ENCODE measurements around the gene TMEM225B.
A peak's percentile ranks its signal among the peaks of the same experiment; 100 is the strongest.
"Not testable (repeated sequence)": the region's sequence is repeated elsewhere in the genome, so short reads cannot be mapped to it uniquely, and the experiment has no call there.

The TMEM225B gene

GRCh38 chr7:99579281-99579955 lies 18.6 kb upstream of the TMEM225B start:
- ATAC-seq (no peak), DNase-seq (no peak)

- peak; percentile 76 for ATAC-seq
- peak; percentile 69 for DNase-seq
Measured at GRCh38 chr7:99579956-99580777, 17.9 kb upstream of the TMEM225B start.

- not testable (repeated sequence) for ATAC-seq
Measured at GRCh38 chr7:99580778-99581332, 17.2 kb upstream of the TMEM225B start.

GRCh38 chr7:99588868-99589267 lies 9.2 kb upstream of the TMEM225B start:
- no peak for DNase-seq
- ATAC-seq: peak; percentile 27

More at GRCh38 chr7:99580778-99581332, 17.2 kb upstream of the TMEM225B start:
- not testable (repeated sequence) for DNase-seq

- DNase-seq (no peak), ATAC-seq (peak; percentile 58)
Measured at GRCh38 chr7:99594948-99595745, 2.9 kb upstream of the TMEM225B start.

GRCh38 chr7:99596408-99596955 lies 1.6 kb upstream of the TMEM225B start:
- ATAC-seq (no peak), DNase-seq (no peak)

- ATAC-seq (no peak), DNase-seq (no peak)
Measured at GRCh38 chr7:99599836-99600235, 1.8 kb downstream of the TMEM225B start.

- DNase-seq: no peak
- no peak for ATAC-seq
Measured at GRCh38 chr7:99601656-99602310, 3.7 kb downstream of the TMEM225B start.

GRCh38 chr7:99605527-99605926 lies 7.5 kb downstream of the TMEM225B start:
- ATAC-seq (no peak), DNase-seq (no peak)

- DNase-seq (no peak), ATAC-seq (no peak)
Measured at GRCh38 chr7:99606531-99606930, 8.5 kb downstream of the TMEM225B start.

- no peak for DNase-seq
Measured at GRCh38 chr7:99607548-99607947, 9.5 kb downstream of the TMEM225B start.

GRCh38 chr7:99614495-99614894 lies 16.4 kb downstream of the TMEM225B start:
- ATAC-seq: no peak
- DNase-seq: no peak

More at GRCh38 chr7:99607548-99607947, 9.5 kb downstream of the TMEM225B start:
- no peak for ATAC-seq

- DNase-seq (no peak), ATAC-seq (peak; percentile 6)
Measured at GRCh38 chr7:99615989-99616358, 17.9 kb downstream of the TMEM225B start.

- DNase-seq (peak; percentile 89), ATAC-seq (peak; percentile 96)
Measured at GRCh38 chr7:99616359-99617191, 18.5 kb downstream of the TMEM225B start, which contains the start of gene ZSCAN25. Gene ZSCAN25 (plus strand): TSS chr7:99616946. CDS start chr7:99619607, 2,661 bp downstream.

GRCh38 chr7:99617192-99617781 lies 19.2 kb downstream of the TMEM225B start:
- ATAC-seq (no peak), DNase-seq (no peak)

- ATAC-seq (no peak), DNase-seq (no peak)
Measured at GRCh38 chr7:99618726-99619125, 20.7 kb downstream of the TMEM225B start.

GRCh38 chr7:99619571-99620130 lies 21.6 kb downstream of the TMEM225B start:
- DNase-seq (no peak), ATAC-seq (no peak)

- ATAC-seq (no peak), DNase-seq (no peak)
Measured at GRCh38 chr7:99621271-99621670, 23.2 kb downstream of the TMEM225B start.

GRCh38 chr7:99622596-99622995 lies 24.5 kb downstream of the TMEM225B start:
- ATAC-seq (no peak), DNase-seq (peak; percentile 31)
